Naive B cell (primary cell): Measurements from ENCODE around the gene GLYATL3. TPM values are rescaled to one million over a fixed set of nuclear protein-coding genes. Genes with fewer than 3 reads are reported as not detected.
A peak's percentile ranks its signal among the peaks of the same experiment; 100 is the strongest.

Experiments used
- ATAC-seq, 2 donors: fragments of 150-1000 bp; cut with Tn5 transposase; 2 replicates each; pipeline ENCODE4 v1.10.0; 2021; ENCODE audit warnings: low read depth in 2 of 2, mild to moderate bottlenecking in 2 of 2, moderate library complexity in 2 of 2
- DNase-seq: peaks from one replicate; pipeline ENCODE4 v3.0.0; 2022
- H3K27ac Mint-ChIP-seq, 6 donors: one replicate each; pipeline ENCODE4 v1.8.0; 2020 to 2022; ENCODE audit warnings: mild to moderate bottlenecking in 6 of 6, mixed read lengths in 6 of 6, moderate library complexity in 5 of 6, inconsistent platforms in 2 of 6
- H3K27me3 Mint-ChIP-seq, 3 donors: one replicate each; pipeline ENCODE4 v1.8.0; 2021 to 2022; ENCODE audit warnings: mixed read lengths in 3 of 3, mild to moderate bottlenecking in 1 of 3
- H3K36me3 Mint-ChIP-seq, 2 donors: one replicate each; pipeline ENCODE4 v1.8.0; 2020 to 2022; ENCODE audit warnings: mixed read lengths in 2 of 2, inconsistent platforms in 1 of 2, mild to moderate bottlenecking in 1 of 2
- H3K4me1 Mint-ChIP-seq, 3 donors: one replicate each; pipeline ENCODE4 v1.8.0; 2020 to 2022; ENCODE audit warnings: mixed read lengths in 3 of 3, inconsistent platforms in 1 of 3, mild to moderate bottlenecking in 1 of 3, moderate library complexity in 1 of 3
- H3K4me3 Mint-ChIP-seq, 8 donors: one replicate each; pipeline ENCODE4 v1.8.0; 2020 to 2022; ENCODE audit warnings: mild to moderate bottlenecking in 8 of 8, mixed read lengths in 8 of 8, moderate library complexity in 8 of 8, inconsistent platforms in 2 of 8
- H3K9me3 Mint-ChIP-seq, 7 donors: one replicate each; pipeline ENCODE4 v1.8.0; 2020 to 2022; ENCODE audit warnings: mixed read lengths in 7 of 7, mild to moderate bottlenecking in 5 of 7, inconsistent platforms in 2 of 7, moderate library complexity in 1 of 7
- polyA plus RNA-seq, 6 donors: library from polyadenylated mRNA; unstranded; fragments of 300-500 nt; fragmentation: Illumina TruSeq; gene quantifications; one replicate each; pipeline ENCODE4 v1.2.3, GENCODE V29; 2021; ENCODE audit warnings: low read depth in 6 of 6

Gene GLYATL3
- polyA plus RNA-seq, 6 donors from 2014 or later = not detected

GRCh38 chr6:49558238-49558637, 58.5 kb downstream of the GLYATL3 start:
- H3K4me1 Mint-ChIP-seq = no peaks in the 10 kb centered on the region
- no peak overlapping the region for H3K27ac Mint-ChIP-seq
- no peaks in the 10 kb centered on the region for H3K36me3 Mint-ChIP-seq
- peaks cover 3 to 17% (median 8%) of the 10 kb centered on the region in 3 donors for H3K27me3 Mint-ChIP-seq
- no peak overlapping the region for H3K4me3 Mint-ChIP-seq
- DNase-seq = no peak
- H3K9me3 Mint-ChIP-seq = peaks cover 0 to 3% (median 0%) of the 10 kb centered on the region in 7 donors
- ATAC-seq = no peak

- no peak for DNase-seq
- ATAC-seq = no peak
- H3K9me3 Mint-ChIP-seq = peaks cover 0 to 7% (median 2%) of the 10 kb centered on the region in 7 donors
- H3K27me3 Mint-ChIP-seq = peaks cover 3 to 17% (median 17%) of the 10 kb centered on the region in 3 donors
- H3K27ac Mint-ChIP-seq = no peak overlapping the region
- H3K4me1 Mint-ChIP-seq = no peaks in the 10 kb centered on the region
- no peak overlapping the region for H3K4me3 Mint-ChIP-seq
- H3K36me3 Mint-ChIP-seq = peaks cover 0 to 6% of the 10 kb centered on the region in 2 donors
Measured at GRCh38 chr6:49563006-49563886, 63.5 kb downstream of the GLYATL3 start.

GRCh38 chr6:49564552-49564951, 64.8 kb downstream of the GLYATL3 start:
- DNase-seq (no peak), ATAC-seq (no peak)
- Mint-ChIP-seq H3K4me3 (no peak overlapping the region), H3K4me1 (no peaks in the 10 kb centered on the region), H3K27ac (no peak overlapping the region), H3K36me3 (peaks cover 0 to 6% of the 10 kb centered on the region in 2 donors), H3K27me3 (peaks cover 3 to 17% (median 17%) of the 10 kb centered on the region in 3 donors), H3K9me3 (peaks cover 0 to 7% (median 2%) of the 10 kb centered on the region in 7 donors)

DNA sequence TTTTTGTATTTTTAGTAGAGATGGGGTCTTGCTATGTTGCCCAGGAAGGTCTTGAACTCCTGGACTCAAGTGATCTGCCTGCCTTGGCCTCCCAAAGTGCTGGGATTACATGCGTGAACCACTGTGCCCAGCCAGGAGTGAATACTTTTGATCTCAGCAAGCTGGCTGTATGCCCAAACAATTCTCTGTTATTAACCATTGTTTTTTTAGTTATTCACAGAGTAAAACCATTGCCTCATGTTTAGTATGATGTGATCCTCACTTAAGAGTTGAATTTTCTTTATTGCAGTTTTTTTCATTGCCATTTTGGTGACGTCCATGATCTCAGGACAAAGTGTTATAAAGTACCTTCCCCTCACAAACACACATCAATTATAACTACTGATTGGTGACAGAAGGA, 65.5 kb downstream of the GLYATL3 start:
- ATAC-seq (no peak), DNase-seq (no peak)
- Mint-ChIP-seq H3K9me3 (peaks cover 0 to 7% (median 2%) of the 10 kb centered on the region in 7 donors), H3K27ac (no peak overlapping the region), H3K36me3 (peaks cover 0 to 6% of the 10 kb centered on the region in 2 donors), H3K27me3 (peaks cover 3 to 17% (median 17%) of the 10 kb centered on the region in 3 donors), H3K4me3 (no peak overlapping the region), H3K4me1 (no peaks in the 10 kb centered on the region)

GRCh38 chr6:49565855-49566254, 66.1 kb downstream of the GLYATL3 start:
- Mint-ChIP-seq H3K9me3 (peaks cover 0 to 7% (median 2%) of the 10 kb centered on the region in 7 donors), H3K36me3 (peaks cover 0 to 6% of the 10 kb centered on the region in 2 donors), H3K4me1 (no peaks in the 10 kb centered on the region), H3K27ac (no peak overlapping the region), H3K27me3 (peaks cover 3 to 17% (median 12%) of the 10 kb centered on the region in 3 donors), H3K4me3 (no peak overlapping the region)
- DNase-seq (no peak), ATAC-seq (no peak)

DNA sequence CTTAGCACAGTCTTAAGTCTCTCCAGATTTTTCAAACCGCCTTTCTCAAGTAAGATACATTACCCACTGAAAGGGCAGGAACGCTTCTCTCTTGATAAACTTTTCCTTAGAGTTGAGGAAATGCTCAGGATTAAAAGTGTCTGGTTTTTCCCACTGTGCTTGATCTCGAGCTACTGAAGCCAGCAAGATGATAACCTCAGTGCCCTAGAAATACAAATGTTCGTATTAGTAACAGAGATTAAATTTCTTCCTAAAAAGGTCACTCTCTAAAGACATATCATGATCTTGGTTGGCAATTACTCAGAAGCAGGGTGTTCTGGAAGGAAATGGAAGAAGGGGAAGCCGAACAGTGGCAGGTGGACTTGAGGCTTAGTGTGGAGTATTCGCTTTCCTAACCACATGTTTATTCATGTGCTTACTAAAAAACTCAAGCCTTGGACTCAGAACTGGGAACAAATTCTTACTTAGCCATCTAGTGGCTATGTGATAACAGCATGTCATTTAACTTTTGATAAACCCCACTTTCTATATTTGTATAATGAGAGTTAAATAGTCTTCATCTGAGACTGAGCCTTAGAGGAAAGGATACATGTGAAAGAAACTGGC, 70.9 kb downstream of the GLYATL3 start:
- no peaks in the 10 kb centered on the region for H3K36me3 Mint-ChIP-seq
- DNase-seq (no peak), ATAC-seq (no peak)
- H3K4me3 Mint-ChIP-seq = no peak overlapping the region
- peaks cover 0 to 10% (median 0%) of the 10 kb centered on the region in 3 donors for H3K27me3 Mint-ChIP-seq
- peak overlapping the region in 1 of 6 donors; percentile 24 for H3K27ac Mint-ChIP-seq
- no peaks in the 10 kb centered on the region for H3K4me1 Mint-ChIP-seq
- H3K9me3 Mint-ChIP-seq = peaks cover 0 to 4% (median 0%) of the 10 kb centered on the region in 7 donors

GRCh38 chr6:49576618-49577017, 76.9 kb downstream of the GLYATL3 start:
- no peaks in the 10 kb centered on the region for H3K36me3 Mint-ChIP-seq
- no peaks in the 10 kb centered on the region for H3K4me1 Mint-ChIP-seq
- peaks cover 0 to 8% (median 2%) of the 10 kb centered on the region in 7 donors for H3K9me3 Mint-ChIP-seq
- H3K27ac Mint-ChIP-seq = no peak overlapping the region
- ATAC-seq (no peak), DNase-seq (no peak)
- no peak overlapping the region for H3K4me3 Mint-ChIP-seq
- no peaks in the 10 kb centered on the region for H3K27me3 Mint-ChIP-seq

Other genes starting within 250 kb of the GLYATL3 start
- 10 to 100 TPM in 3 of 6 donors, 1 to 10 TPM in 3; 5.0 to 12.1 (median 9.5) TPM for gene MMUT, start 36.7 kb upstream of the GLYATL3 start, polyA plus RNA-seq
- 1 to 10 TPM; 2.8 to 8.7 (median 6.6) TPM for gene CENPQ, start 36.6 kb upstream of the GLYATL3 start, polyA plus RNA-seq
- not detected for gene C6orf141, start 50.7 kb downstream of the GLYATL3 start, polyA plus RNA-seq
- not detected for gene RHAG, start 136.9 kb downstream of the GLYATL3 start, polyA plus RNA-seq
- gene CRISP2, start 213.6 kb downstream of the GLYATL3 start, polyA plus RNA-seq = not detected
- gene CRISP3, start 244.5 kb downstream of the GLYATL3 start, polyA plus RNA-seq = not detected